Activated T-helper 1 cell treated with Interleukin-2 at 50 U/mL for 16 hours (primary cell): Measurements from ENCODE around the gene CCDC142.
"Not testable (repeated sequence)": the region's sequence is repeated elsewhere in the genome, so short reads cannot be mapped to it uniquely, and the experiment has no call there.

Experiments used
- DNase-seq: peaks from one replicate; pipeline ENCODE4 v3.0.0-alpha.2; 2020; ENCODE audit warnings: low read depth

Gene CCDC142

GRCh38 chr2:74442483-74443297 is 40.1 kb downstream of the CCDC142 start:
- not testable (repeated sequence) for DNase-seq

- no peak for DNase-seq
Measured at GRCh38 chr2:74441690-74442482, 40.9 kb downstream of the CCDC142 start, which contains the start of gene RTKN. TSS of gene RTKN (minus strand) at chr2:74441937. CDS start at chr2:74441816, 121 bp downstream.

GRCh38 chr2:74441170-74441689 is 41.6 kb downstream of the CCDC142 start:
- DNase-seq: no peak

- DNase-seq: no peak
Measured at GRCh38 chr2:74440378-74441169, 42.2 kb downstream of the CCDC142 start.

- DNase-seq: no peak
Measured at GRCh38 chr2:74439803-74440377, 42.9 kb downstream of the CCDC142 start.

- no peak for DNase-seq
Measured at GRCh38 chr2:74439373-74439772, 43.4 kb downstream of the CCDC142 start.

GRCh38 chr2:74438248-74438647 is 44.5 kb downstream of the CCDC142 start:
- DNase-seq: no peak

GRCh38 chr2:74436848-74437695 is 45.7 kb downstream of the CCDC142 start:
- DNase-seq: no peak

GRCh38 chr2:74436111-74436805 is 46.5 kb downstream of the CCDC142 start:
- DNase-seq: no peak

GRCh38 chr2:74430502-74430901 is 52.3 kb downstream of the CCDC142 start:
- no peak for DNase-seq

GRCh38 chr2:74429487-74430451 is 53.0 kb downstream of the CCDC142 start:
- DNase-seq: no peak

GRCh38 chr2:74428675-74429074 is 54.1 kb downstream of the CCDC142 start:
- no peak for DNase-seq

- DNase-seq: no peak
Measured at GRCh38 chr2:74427551-74427950, 55.2 kb downstream of the CCDC142 start.

- no peak for DNase-seq
Measured at GRCh38 chr2:74426181-74426758, 56.5 kb downstream of the CCDC142 start.

- no peak for DNase-seq
Measured at GRCh38 chr2:74425523-74425922, 57.3 kb downstream of the CCDC142 start.

GRCh38 chr2:74424995-74425406 is 57.8 kb downstream of the CCDC142 start:
- DNase-seq: no peak

GRCh38 chr2:74424139-74424992 is 58.4 kb downstream of the CCDC142 start:
- DNase-seq: no peak
